Lower leg skin (tissue), 3 donors: ENCODE measurements around the gene AUTS2.

ENCODE experiments used
- CTCF ChIP-seq, 3 donors: fragments of 450-650 bp; IDR thresholded peaks; one replicate each; pipeline ENCODE4 v1.5.1; 2016; ENCODE audit warnings: antibody characterized with exemption in 3 of 3, mild to moderate bottlenecking in 3 of 3, moderate library complexity in 2 of 3
- POLR2A ChIP-seq, 2 donors: fragments of 450-650 bp; IDR thresholded peaks; one replicate each; pipeline ENCODE4 v1.6.1; 2016 to 2017; ENCODE audit warnings: antibody characterized with exemption in 2 of 2, mild to moderate bottlenecking in 1 of 2, moderate library complexity in 1 of 2

DNA sequence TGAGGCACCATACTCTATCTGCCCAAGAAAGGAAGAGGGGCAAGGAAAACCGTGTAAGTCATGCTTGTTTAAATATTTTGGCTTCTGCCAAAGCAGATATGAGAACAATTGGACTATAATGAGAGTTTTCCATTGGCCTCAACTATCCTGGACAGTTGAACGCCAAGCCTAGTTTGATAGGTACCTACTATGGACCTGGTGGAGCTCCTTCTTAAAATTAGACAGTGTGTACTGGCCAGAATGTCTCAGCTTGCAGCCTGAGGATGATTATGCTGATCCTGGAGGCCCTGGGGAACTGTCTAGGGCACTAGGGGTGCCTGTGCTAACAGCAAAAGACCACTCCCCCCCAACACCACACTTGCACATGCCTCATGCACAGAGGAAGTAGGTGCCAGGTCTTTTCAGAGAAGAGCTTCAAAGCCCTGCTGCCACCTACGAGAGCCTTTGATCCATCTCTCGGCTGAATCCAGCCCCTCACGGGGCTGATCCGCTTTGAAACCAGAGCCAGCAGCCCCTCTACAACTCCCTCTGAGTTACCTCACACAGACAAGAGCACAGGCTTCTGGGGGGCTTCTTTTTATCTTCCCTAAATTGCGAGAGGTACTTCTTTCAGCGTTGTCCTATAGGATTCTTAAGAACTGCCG, 1059.8 kb downstream of the AUTS2 start:
- TF ChIP-seq CTCF (IDR thresholded peaks at IDR 0.05) (no peak), POLR2A (IDR thresholded peaks at IDR 0.05) (no peak)
